ENCODE measurements around the gene KRT79. TPM values are rescaled to one million over a fixed set of nuclear protein-coding genes. Genes with fewer than 3 reads are reported as not detected.

Gene KRT79
- total RNA-seq, 2 donors from 2014 or later: 0.19 to 0.26 TPM

DNA sequence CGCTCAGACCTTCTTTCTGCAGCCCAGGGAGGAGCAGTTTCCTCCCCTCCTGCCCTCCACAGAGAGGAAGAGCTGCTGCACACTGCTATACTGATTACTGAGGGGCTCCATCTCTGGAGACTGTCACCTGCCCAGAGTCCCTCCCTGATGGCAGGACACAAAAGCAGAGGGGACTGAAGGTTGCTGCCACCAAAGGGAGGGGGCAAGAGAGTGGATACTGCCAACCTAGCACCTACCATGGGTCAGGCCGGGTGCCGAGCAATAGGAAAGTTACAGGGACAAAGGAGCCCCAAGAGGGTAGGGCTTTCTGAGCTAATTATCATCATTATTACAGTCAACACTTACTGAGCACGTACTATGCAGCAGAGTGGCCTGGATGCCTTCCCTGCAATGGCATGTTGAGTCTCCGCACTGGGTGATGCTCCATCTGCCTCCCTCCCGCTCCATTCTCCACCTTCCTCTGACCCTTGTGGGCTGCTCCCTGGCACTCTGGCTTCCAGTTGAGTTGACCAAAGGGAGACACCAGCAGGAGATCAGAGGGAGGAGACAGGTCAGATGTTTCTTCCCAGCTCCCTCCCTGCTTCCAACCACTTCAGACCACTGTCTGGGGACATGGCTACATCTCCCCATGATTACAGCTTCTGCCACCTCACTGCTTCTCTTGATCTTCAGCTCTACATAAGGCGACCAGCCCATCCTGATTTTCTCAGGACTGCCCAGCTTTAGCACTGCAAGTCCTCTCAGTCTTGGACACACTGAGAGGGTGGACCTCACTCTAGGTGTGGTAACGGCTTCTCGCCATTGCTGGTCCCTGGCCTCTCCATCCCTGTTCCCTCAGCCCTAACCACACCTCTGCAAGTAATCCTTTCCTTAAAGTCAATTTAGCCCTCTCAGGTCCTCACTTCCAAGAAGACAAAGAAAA, 2.6 kb upstream of the KRT79 start:
- H3K27me3 Mint-ChIP-seq (ENCODE audit: low read depth): no peaks in the 10 kb centered on the region
- DNase-seq: no peak
- H3K27ac Mint-ChIP-seq: peak overlapping the region; percentile 29
- peaks cover 35% of the 10 kb centered on the region for H3K4me1 Mint-ChIP-seq (ENCODE audit: low read depth)
- no peak for ATAC-seq (replicated peaks in 1 of 2)
- H3K36me3 Mint-ChIP-seq (ENCODE audit: insufficient read depth in 2 of 2): no peaks in the 10 kb centered on the region
- H3K9me3 Mint-ChIP-seq: no peaks in the 10 kb centered on the region
- peak overlapping the region; percentile 61 to 66 for H3K4me3 Mint-ChIP-seq

DNA sequence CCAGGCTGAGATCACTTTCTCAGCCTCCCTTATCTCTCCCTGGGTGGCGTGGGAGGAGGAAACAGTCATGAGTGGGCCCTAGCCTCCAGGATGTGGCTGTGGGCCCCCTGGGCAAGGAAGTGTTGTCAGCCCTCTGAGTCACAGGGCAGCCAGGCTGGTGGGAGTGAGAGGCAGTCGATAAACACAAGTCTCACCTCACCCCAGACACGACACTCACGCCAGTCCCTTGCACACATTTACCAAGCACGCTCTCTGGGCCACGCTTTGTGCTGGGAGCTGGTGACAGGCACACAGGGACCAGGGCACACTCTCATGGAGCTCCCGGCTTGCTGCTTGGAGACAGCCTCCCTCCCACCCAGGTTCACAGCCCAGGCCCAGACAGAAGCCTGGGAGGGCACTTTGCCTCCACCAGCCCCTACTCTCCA, 1.9 kb upstream of the KRT79 start:
- Mint-ChIP-seq H3K4me3 (peak overlapping the region; percentile 41 to 46), H3K4me1 (ENCODE audit: low read depth) (peaks cover 35% of the 10 kb centered on the region), H3K36me3 (ENCODE audit: insufficient read depth in 2 of 2) (no peaks in the 10 kb centered on the region), H3K27me3 (ENCODE audit: low read depth) (no peaks in the 10 kb centered on the region), H3K27ac (no peak overlapping the region), H3K9me3 (no peaks in the 10 kb centered on the region)
- DNase-seq: peak; percentile 80 to 82
- peak; percentile 98 to 99 for ATAC-seq (replicated peaks in 1 of 2)

DNA sequence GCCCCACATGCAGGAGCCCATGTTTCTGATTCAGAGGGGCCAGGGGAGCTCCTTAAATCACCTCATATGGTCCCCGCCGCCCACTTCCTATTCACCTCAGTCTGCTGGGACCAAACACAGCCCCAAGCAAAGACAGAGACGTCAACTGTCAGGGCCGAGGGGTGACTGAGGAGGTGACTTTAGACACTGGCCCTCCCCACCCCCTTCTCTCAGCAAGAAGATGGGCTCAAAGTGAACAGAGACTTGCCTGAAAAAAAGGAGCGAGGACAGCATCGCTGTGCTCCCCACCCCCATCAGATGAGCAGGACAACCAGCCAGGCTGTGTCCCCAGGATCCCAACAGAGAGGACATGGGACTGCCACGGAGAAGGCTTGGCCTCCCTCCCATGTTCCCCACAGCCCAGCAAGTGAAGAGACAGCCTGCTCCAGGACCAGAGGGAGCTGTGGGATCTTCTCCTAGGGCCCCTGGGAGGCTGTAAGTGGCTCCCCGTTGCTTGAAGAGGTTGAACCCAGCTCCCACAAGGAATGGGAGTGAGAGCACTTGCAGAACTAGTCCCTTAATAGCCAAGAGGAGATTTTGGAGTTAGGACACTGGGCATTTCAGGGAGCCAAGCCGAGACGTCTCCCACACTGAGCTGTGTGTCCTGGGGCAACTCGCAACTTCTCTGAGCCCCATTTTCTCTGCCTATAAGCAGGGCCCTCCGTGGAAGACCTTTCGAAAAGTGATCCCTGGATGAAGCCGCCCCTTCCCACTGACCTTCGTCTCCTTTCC, 1.3 kb upstream of the KRT79 start:
- H3K4me1 Mint-ChIP-seq (ENCODE audit: low read depth): peaks cover 35% of the 10 kb centered on the region
- ATAC-seq (replicated peaks in 1 of 2): no peak
- no peak overlapping the region for H3K27ac Mint-ChIP-seq
- DNase-seq: peak; percentile 15 to 22
- peak overlapping the region; percentile 41 to 46 for H3K4me3 Mint-ChIP-seq
- no peaks in the 10 kb centered on the region for H3K9me3 Mint-ChIP-seq
- H3K36me3 Mint-ChIP-seq (ENCODE audit: insufficient read depth in 2 of 2): no peaks in the 10 kb centered on the region
- no peaks in the 10 kb centered on the region for H3K27me3 Mint-ChIP-seq (ENCODE audit: low read depth)

DNA sequence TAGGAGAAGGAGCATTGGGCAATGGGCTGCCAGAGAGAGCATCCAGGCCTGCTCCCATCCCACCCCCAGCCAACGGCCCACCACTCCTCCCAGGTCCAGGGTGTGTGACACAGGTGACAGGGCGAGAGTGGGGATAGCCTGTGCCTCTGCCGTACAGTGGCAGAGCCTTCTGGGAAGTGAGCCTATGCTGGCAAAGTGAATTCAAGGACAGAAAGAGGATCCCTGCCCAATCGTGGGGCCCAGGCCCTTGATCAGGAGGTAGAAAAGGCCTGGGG, 553 bp upstream of the KRT79 start:
- no peaks in the 10 kb centered on the region for H3K27me3 Mint-ChIP-seq (ENCODE audit: low read depth)
- DNase-seq: no peak
- no peak overlapping the region for H3K27ac Mint-ChIP-seq

DNA sequence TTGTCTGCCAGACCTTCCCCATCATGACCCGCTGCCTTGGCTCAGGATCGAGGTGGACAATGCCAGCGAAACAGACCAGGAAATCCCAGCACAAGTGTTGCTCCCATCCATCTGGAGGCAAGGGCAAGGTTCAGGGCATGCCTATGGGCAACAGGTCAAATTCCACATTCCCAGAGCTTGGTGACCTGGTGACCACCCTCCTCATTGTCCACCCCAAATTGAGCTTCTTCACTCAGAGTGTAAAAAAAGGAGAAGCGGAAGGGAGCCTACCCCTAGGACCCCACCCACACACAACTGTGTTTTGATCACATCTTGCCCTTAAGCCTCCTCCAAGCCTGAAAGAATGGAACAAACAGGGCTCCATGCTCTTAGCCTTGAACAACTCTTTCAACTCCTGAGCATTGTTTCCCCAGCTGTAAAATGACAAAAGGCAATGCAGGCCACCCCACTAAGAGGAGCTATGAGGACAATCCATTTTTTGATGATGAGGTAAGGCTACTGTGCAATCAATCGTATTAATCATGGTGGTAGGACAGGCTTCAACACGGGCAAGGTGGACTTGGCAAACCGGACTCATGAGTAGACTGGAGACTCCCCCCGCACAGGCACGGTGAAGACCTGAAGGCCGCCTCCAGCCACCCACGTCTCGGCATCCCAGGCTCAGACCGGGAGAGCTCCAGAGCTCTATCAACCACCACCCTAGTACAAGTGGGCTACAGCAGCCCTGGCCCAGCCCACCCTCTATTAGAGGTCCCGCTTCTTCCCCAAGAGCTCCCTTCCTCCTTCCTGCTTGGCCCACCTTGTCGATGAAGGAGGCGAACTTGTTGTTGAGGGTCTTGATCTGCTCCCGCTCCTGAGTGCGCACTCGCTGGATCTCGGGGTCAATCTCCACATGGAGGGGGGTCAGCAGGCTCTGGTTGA, 866 bp downstream of the KRT79 start:
- Mint-ChIP-seq H3K9me3 (no peaks in the 10 kb centered on the region), H3K27me3 (ENCODE audit: low read depth) (no peaks in the 10 kb centered on the region), H3K4me3 (no peak overlapping the region), H3K36me3 (ENCODE audit: insufficient read depth in 2 of 2) (no peaks in the 10 kb centered on the region), H3K27ac (no peak overlapping the region), H3K4me1 (ENCODE audit: low read depth) (peaks cover 35% of the 10 kb centered on the region)
- DNase-seq: no peak
- no peak for ATAC-seq (replicated peaks in 1 of 2)

More for the DNA sequence above, 553 bp upstream of the KRT79 start:
- peaks cover 35% of the 10 kb centered on the region for H3K4me1 Mint-ChIP-seq (ENCODE audit: low read depth)
- H3K4me3 Mint-ChIP-seq: no peak overlapping the region
- H3K9me3 Mint-ChIP-seq: no peaks in the 10 kb centered on the region
- ATAC-seq (replicated peaks in 1 of 2): no peak
- no peaks in the 10 kb centered on the region for H3K36me3 Mint-ChIP-seq (ENCODE audit: insufficient read depth in 2 of 2)

DNA sequence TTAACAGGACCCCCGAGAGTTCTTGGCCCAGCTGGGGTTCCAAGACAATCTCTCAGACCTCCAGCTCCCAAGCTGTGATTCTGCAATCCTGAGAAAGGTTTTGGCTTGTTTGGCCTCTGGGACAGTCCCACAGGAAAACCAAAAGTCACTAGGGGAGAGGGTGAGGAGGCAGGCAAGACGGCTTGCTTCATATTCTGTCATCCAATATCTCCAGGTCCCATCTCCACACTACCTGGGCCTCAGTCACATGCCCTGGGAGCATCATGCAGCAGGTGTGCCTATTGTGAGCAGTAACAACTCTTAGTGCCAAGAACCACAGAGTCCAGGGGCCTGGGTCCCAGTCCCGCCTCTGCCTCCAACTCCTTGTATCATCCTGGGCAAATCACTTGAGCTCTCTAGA, 1.7 kb downstream of the KRT79 start:
- no peak for DNase-seq
- Mint-ChIP-seq H3K36me3 (ENCODE audit: insufficient read depth in 2 of 2) (no peaks in the 10 kb centered on the region), H3K27me3 (ENCODE audit: low read depth) (no peaks in the 10 kb centered on the region), H3K27ac (no peak overlapping the region), H3K4me1 (ENCODE audit: low read depth) (peaks cover 29% of the 10 kb centered on the region), H3K4me3 (no peak overlapping the region), H3K9me3 (no peaks in the 10 kb centered on the region)
- no peak for ATAC-seq (replicated peaks in 1 of 2)

DNA sequence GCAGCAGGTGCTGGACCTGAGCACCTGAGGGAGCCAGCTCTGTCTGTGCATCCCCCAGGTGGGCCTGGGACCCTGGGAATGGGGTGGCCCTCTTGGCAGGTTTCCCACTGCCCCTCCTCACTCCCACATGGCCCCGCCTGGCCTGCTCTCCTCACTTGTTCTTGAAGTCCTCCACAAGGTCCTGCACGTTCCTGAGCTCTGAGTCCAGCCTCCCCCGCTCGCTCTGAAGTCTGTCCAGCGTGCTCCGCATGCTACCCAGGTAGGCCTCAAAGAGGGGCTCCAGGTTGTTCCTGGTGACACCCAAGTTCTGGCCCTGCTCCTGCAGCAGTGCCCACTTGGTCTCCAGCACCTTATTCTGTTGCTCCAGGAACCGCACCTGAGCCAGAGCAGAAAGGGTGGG, 2.9 kb downstream of the KRT79 start:
- Mint-ChIP-seq H3K27ac (no peak overlapping the region), H3K4me1 (ENCODE audit: low read depth) (peaks cover 17% of the 10 kb centered on the region), H3K27me3 (ENCODE audit: low read depth) (no peaks in the 10 kb centered on the region), H3K9me3 (no peaks in the 10 kb centered on the region), H3K4me3 (no peak overlapping the region), H3K36me3 (ENCODE audit: insufficient read depth in 2 of 2) (no peaks in the 10 kb centered on the region)
- DNase-seq (no peak), ATAC-seq (replicated peaks in 1 of 2) (no peak)

DNA sequence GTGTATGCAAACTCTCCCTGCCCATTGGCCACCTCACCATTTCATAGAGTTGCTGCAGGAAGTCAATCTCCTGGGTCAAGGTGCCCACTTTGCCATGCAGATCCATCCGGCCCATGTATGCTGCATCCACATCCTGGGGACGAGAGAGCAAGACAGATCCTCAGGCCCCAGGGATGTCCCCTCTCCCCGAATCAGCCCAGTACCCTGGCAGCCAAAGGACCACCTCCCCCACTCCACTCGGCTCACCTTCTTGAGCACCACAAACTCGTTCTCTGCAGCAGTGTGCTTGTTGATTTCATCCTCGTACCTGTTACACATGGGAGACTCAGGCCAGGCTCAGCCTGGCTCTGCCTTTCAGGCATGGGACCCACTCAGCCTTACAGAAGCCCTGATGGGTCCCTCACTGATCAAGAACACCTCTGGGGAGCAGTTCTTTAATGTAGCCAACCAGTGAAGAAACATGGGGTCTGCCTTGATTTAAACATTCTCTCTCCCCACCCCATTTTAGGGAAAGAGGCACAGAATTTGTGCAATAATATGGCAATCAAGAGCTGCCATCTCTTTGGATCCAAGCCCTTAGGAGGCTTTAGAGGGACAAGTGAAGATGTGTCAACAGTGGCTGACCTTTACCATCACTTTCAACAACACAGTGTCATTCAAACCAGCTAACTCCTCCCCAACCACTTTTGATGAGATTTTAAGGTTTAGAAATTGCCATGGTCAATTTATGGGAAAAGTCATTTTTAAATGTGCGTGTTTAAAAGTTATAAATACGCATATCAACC, 3.9 kb downstream of the KRT79 start:
- no peak for DNase-seq
- H3K4me3 Mint-ChIP-seq: no peak overlapping the region
- ATAC-seq (replicated peaks in 1 of 2): no peak
- peaks cover 6% of the 10 kb centered on the region for H3K4me1 Mint-ChIP-seq (ENCODE audit: low read depth)
- H3K36me3 Mint-ChIP-seq (ENCODE audit: insufficient read depth in 2 of 2): no peaks in the 10 kb centered on the region
- H3K9me3 Mint-ChIP-seq: no peaks in the 10 kb centered on the region
- H3K27me3 Mint-ChIP-seq (ENCODE audit: low read depth): no peaks in the 10 kb centered on the region
- no peak overlapping the region for H3K27ac Mint-ChIP-seq

DNA sequence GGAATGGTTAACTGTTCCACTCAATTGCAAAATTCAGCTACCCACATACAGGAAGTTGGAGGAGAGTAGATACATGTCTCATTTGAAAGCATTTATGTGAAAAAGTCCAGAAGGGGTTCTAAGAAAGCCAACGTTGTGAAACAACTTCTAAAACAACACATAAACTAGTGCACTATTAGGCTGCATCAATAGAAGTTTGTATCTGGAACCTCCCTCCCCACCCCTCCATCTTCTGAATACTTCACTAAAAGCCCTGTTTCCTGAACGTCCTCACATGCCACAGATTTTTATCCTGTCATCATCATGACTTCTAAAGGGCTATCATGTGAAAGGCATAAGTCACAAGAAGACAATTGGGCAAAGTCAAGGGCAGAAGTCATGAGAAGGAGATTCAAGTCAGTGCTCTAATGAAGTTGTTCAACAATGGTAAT, 5.5 kb downstream of the KRT79 start:
- Mint-ChIP-seq H3K27ac (no peak overlapping the region), H3K9me3 (no peaks in the 10 kb centered on the region), H3K4me1 (ENCODE audit: low read depth) (no peaks in the 10 kb centered on the region), H3K4me3 (no peak overlapping the region), H3K36me3 (ENCODE audit: insufficient read depth in 2 of 2) (no peaks in the 10 kb centered on the region), H3K27me3 (ENCODE audit: low read depth) (no peaks in the 10 kb centered on the region)
- no peak for ATAC-seq (replicated peaks in 1 of 2)
- no peak for DNase-seq

DNA sequence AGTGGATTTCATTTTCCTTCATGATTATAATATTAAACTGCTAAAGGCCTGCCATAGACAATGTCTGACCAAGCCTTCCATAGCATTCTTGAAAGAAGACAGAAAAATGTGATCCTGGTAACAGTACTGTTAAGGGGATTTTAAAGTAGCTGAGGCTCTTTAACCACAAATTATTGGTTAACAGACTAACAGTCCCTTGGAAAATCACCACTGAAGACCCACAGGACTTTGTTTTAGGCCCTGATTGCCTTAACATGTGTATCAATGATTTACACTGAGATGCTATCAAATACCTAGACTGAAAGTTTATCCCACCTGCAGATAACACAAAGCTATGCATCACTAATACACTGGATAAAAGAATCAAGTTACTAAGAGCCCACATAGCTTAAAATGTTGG, 6.0 kb downstream of the KRT79 start:
- ATAC-seq (replicated peaks in 1 of 2): no peak

DNA sequence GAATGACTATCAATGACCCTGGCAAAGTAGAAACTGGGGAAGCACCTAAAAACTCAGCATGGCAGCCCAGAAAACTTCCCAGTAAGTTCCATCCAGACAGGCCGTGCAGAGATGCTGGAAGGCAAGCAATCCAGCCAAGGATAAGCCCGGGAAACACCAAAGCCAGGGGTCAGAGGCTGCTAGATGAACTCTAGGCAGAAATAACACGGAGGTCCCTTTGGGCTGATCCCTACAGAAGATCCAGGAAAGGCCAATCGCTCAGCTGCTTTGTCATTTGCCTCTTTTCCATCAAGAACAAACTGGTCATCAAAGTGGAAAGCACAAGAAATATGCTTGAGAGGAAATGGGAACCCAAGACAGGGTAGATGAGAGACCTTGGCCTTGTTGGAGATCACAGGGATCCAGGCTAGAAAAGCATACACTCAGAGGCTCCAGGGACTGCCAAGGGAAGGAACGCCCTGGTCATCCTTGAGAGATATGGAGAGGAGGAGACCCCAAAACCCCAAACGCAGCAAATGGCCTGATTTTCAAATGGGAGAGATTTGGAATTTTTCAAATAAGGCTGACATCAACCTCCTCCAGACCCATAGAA, 6.5 kb downstream of the KRT79 start:
- no peak for DNase-seq
- no peaks in the 10 kb centered on the region for H3K36me3 Mint-ChIP-seq (ENCODE audit: insufficient read depth in 2 of 2)
- no peak for ATAC-seq (replicated peaks in 1 of 2)
- no peaks in the 10 kb centered on the region for H3K9me3 Mint-ChIP-seq
- H3K4me3 Mint-ChIP-seq: no peak overlapping the region
- H3K4me1 Mint-ChIP-seq (ENCODE audit: low read depth): no peaks in the 10 kb centered on the region
- H3K27me3 Mint-ChIP-seq (ENCODE audit: low read depth): no peaks in the 10 kb centered on the region
- no peak overlapping the region for H3K27ac Mint-ChIP-seq

More for the DNA sequence above, 6.0 kb downstream of the KRT79 start:
- DNase-seq: no peak
- Mint-ChIP-seq H3K4me1 (ENCODE audit: low read depth) (no peaks in the 10 kb centered on the region), H3K27ac (no peak overlapping the region), H3K9me3 (no peaks in the 10 kb centered on the region), H3K36me3 (ENCODE audit: insufficient read depth in 2 of 2) (no peaks in the 10 kb centered on the region), H3K4me3 (no peak overlapping the region), H3K27me3 (ENCODE audit: low read depth) (no peaks in the 10 kb centered on the region)
